Fibroblast of lung (primary cell): ENCODE measurements around the gene PLPPR4.

Experiments used
- CTCF ChIP-seq, 2 donors: IDR thresholded peaks in 1 of 2; conservative IDR thresholded peaks in 1 of 2; 1 replicate in 1 of 2; 2 replicates in 1 of 2; pipeline ENCODE4 v1.5.1; 2011 to 2012; ENCODE audit warnings: low read length in 2 of 2, control low read depth in 1 of 2, inconsistent platforms in 1 of 2, low read depth in 1 of 2, mild to moderate bottlenecking in 1 of 2
- EZH2 ChIP-seq: IDR thresholded peaks from 2 replicates; pipeline ENCODE4 v1.5.1; 2012; ENCODE audit warnings: low read length, control low read depth, mild to moderate bottlenecking; ENCODE audit errors: missing control alignments

GRCh38 chr1:99246152-99246551 is 18.1 kb upstream of the PLPPR4 start:
- no peak for TF ChIP-seq CTCF (conservative IDR thresholded peaks at IDR 0.05 in 1 of 2, IDR thresholded peaks at IDR 0.05 in 1 of 2; ENCODE audit: low read depth in 1 of 2, low read length in 2 of 2)
- TF ChIP-seq EZH2: no peak
